AG08395 (cell line): Measurements from ENCODE around the gene AGK.
"Not testable (repeated sequence)": the region's sequence is repeated elsewhere in the genome, so short reads cannot be mapped to it uniquely, and the experiment has no call there.

ENCODE experiments used
- DNase-seq: peaks from one replicate; pipeline ENCODE4 v3.0.0; 2012; ENCODE audit warnings: mixed read lengths, low spot score

Gene AGK

DNA sequence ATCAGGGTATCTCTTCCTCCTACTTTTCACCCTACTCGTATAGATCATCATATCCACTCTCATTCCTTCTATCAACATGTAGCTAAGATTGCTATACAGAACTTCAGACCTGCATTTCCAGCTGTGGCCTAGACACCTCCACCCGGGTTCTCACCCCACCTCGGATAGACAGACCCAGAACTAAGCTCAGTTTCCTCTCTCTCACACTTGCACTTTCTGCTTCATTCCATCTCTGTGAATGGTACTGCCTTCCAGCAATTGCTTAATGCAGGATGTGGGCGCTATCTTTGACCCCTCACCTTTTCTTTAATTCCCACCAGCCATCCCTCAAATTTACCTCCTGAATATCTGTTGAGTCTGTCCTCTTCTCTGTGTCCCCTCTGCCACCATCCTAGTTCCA lies 35.7 kb downstream of the AGK start:
- DNase-seq = no peak

DNA sequence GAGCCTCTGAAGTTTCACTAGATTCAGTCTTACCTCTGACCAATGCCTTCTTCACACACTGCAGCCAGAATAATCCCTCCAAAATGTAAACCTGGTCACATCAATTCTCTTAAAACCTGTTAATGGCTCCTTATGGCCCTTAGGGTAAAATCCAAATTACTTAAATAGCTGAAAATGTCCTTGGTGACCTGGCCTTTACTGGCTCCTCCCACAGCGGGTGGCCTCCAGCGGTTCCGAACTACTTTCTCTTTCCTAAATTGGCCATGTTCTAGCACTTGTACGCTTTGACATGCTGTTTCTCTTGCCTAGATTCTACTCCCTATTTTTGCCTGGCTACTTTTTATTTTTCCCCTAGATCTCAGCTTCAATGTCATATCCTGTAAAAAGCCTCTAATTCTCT lies 36.1 kb downstream of the AGK start:
- DNase-seq = no peak

DNA sequence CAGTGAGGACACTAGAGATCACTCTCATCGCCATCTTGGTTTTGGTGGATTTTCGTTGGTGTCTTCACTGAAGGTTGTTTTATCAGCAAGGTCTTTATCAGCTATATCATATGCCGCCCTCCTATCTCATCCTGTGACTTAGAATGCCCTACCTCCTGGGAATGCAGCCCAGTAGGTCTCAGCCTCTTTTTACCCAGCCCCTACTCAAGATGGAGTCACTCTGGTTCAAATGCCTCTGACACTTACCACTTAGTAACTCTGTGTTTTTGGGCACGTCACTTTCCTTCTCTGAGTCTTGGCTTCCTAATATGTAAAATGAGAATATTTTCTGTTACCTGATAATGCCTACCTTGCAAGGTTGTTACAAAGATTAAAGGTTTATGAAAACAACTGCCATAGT lies 37.7 kb downstream of the AGK start:
- DNase-seq = no peak

DNA sequence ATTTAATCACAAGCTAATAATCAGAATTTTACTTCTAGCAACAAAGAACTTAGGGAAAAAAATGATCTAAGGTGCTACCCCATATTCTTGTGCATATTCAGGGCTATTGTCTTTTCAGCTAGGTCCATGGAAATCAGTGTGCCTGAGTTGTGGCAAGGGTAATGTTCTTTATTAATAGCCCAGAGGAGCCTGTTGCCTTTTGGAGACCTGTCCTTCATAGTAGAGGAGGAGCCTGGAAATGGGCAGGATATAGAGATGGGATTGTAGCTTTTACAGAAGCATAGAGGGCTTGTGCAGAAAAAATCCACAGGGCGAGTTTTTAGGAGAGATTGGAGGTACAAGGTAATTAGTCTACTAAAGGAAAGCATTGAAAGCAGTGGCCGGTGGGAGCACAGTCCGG lies 38.9 kb downstream of the AGK start:
- no peak for DNase-seq

DNA sequence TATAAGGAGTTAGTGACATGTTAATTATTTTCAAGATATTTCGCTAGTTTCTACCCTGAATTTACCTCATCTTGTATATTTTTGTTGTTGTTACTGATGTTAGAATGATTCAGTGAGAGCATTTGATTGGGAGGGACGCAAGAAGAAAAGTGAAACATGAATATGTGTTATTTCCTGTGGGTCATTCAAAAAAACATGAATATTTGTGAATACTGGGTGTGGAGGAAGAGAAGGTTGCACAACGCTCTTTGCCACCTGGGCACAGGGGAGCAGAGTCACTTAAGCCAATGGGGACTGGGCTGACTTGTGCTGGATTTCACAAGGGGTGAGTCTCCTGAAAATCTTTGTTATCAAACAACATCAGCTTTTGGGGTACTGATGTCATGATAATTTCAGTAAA lies 39.5 kb downstream of the AGK start:
- DNase-seq = no peak

DNA sequence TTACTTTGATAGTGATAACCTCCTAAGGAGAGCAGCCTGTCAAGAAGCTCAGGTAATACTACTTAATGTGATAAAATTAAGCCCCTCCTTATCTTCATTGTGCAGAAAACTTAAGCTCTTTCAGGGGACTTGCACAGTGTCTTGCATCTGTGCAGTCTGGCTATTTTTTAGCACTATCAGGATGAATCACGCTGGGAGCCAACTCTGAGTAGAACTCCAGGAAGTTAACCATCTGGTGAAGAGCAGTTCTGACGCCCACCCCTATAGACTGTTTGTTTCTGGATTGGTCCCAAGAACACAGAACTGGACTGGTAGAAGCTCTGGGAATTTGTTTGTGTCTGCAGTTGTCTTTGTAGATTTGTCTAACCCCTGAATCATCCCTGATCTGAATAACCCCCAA lies 41.9 kb downstream of the AGK start:
- peak; percentile 36 for DNase-seq

DNA sequence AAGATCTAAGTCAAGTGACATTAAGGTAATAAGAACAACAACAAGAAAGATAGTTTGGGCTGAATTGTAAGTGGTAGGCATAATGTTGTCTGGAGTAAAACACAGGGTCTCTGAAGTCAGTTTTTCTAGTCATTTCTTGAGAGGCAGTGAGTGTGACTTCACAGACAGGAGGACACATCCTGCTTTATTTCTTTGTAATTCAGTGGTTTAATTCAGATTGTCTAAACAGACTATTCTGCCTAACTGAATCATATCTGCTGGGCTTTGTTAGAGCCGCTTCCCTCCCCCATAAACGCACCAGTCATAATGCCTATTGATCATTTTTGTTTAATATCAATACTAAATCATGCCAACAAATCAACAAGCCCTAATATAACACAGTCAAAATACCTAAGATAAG lies 46.8 kb downstream of the AGK start:
- no peak for DNase-seq

DNA sequence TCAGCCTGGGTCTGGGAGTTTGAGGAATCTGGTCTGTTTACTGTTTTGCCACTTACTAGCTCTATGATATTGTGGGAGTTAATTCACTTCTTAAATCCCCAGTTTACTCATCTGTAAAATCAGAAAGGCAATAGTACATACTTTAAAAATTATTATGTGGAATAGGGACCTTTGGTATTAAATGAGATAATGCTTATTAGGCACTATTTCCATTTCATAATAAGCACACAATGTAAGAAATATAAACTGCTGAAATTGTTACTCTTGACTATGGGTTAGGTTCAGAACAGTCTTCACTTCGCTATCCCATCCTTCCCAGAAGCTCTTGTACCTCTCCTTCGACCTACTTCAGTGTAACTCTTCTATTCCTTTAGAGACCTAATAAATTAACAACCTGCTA lies 47.2 kb downstream of the AGK start:
- no peak for DNase-seq

DNA sequence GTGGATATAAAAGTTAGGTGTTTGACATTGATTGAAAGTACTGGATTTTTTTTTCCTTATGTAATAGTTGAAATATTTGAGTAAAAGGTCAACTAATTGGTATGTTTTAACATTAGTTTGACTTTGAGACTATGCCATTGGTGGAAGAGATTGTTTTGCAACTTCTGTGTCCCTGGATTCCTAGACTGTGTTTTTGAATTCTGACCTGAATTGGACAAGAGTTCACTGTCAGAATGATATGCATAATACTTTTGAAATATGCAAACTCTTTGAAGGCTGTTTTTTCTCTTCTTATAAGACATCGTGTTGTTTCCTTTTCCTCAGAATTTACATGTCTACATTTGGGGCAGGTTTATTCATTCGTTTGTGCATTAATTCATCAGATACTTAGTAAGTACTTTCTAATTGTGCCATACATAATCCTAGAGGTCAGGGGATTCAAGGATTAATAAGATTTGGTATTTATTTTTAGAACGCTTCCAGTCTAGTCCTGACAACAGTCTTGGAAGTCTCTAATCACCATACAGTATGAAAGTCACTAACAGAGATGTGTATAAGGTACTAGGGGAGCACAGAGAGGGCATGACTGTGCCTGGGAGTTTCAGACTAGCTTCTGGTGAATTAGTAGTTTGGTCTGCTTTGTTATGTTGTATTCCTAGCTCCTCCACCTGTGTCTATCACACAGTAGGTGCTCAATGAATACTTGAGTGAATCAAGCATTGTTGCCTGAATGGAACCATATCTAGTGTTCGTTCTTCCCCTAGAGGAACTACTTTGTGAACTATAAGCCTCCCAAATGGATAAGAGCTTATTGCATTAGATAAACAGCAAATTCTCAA lies 49.2 kb downstream of the AGK start:
- no peak for DNase-seq

DNA sequence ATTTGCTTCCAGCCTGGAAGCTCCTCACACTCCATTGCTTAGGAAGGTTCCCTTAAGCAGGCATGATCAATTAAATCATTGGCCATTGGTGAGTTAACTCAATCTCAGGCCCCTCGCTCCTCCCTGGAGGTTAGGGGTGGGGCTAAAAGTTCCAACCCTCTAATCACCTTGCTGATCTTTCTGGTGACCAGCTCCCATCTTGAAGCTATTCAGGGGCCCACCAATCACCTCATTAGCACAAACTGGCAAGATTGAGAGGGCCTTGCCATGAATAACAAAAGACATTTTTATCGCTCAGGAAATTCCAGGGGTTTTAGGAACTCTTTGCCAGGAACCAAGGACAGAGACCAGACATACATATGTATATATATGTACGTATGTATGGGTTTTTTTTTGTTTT lies 58.4 kb downstream of the AGK start:
- DNase-seq = no peak

DNA sequence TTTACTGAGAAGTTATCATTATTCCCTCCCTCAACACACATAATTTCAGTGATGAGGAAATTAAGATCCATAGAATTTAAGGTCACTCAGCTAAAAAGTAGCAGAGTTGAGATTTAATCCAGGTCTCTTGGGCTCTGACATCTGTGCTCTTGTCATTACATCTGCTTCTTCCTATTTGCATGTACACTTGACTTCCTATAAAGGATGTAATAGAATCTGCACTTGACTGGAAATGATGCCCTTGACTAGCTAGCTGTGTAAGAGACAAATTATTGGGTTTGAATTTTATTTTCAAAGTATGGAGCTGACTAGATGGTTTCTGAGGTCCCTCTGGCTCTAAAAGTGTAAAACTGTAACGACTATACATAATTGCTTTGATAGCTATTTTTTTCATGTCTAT lies 59.5 kb downstream of the AGK start:
- no peak for DNase-seq

DNA sequence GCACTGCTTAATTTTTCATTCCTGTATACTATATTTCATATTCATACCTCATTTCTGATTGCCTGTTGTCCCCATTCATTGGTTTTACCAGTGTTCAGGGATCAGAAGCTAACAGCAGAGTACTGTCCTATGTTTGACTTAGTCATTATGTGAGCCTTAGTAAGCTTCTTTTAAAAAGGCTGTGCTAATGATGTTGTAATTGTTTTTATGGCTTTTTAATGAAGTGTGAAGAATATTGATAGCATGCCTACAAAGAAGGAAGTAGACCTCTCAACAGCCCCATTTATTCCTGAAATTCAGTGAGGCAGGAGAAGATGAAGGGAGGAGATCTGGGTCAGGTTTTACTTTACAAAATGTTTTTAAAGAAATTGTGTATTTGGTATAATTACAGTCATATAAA lies 61.7 kb downstream of the AGK start:
- DNase-seq = no peak

DNA sequence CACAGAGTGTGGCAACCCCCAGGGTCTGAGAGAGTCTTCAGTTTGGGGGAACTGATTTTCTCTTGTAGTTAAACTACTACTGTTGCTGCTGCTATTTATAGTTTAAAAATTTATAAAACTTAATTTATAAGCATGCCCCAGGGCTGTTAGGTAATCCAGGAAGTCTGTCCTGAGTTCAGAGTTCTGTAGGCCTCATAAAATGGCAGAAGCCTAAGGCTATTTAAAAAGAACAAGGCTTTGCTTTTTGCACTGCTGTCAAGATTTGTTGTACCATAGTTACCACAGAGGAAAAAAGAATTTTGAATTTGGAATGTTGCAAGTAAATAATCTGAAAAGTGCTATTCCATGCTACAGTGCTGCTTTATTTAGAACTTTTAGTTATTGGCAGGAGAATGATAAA lies 66.1 kb downstream of the AGK start:
- no peak for DNase-seq

DNA sequence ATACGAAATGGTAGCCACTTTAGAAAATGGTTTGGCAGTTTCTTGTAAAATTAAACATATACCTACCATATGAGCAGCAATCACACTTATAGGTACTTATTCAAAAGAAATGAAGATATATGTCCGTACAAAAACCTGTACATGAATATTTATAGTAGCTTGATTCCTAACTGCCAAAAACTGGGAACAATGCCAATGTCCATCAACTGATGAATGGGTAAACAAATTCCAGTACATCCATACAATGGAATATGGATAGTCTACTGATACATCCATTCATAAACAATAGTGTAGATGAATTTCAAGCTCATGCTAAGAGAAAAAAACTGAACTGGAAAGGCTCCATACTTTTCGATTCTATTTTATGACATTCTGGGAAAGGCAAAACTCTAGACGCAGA lies 68.5 kb downstream of the AGK start:
- DNase-seq = no peak

DNA sequence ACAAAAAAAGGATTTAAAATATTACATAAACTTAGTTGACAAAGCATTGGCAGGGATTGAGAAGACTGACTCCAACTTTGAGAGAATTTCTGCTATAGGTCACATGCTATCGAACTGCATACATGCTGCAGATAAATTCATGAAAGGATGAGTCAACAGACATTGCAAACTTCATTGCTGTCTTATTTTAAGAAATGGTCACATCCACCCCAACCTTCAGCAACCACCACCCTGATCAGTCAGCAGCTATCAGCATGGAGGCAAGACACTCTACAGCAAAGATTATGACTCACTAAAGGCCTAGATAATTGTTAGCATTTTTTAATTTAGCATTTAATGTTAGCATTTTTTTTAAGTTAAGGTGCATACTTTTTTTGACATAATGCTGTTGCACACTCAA lies 73.6 kb downstream of the AGK start:
- DNase-seq = no peak

DNA sequence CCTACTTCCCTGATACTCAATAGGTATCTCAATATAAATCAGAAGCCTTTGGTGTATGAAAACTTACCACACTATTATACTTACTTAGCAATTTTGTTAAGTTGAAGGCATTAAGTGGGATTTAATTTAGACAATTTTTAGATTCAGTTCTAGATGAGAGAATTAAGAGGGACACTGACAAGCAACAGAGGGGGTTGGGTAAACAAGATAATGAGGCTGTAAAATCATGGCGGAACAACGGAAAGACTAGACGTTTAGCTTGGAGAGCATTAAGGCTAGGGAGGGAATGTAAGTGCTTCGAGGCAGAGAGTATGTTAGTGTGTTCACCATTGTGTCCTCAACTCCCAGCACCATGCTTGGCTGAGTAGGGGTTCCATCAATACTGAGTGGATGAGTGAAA lies 79.4 kb downstream of the AGK start:
- DNase-seq = no peak

DNA sequence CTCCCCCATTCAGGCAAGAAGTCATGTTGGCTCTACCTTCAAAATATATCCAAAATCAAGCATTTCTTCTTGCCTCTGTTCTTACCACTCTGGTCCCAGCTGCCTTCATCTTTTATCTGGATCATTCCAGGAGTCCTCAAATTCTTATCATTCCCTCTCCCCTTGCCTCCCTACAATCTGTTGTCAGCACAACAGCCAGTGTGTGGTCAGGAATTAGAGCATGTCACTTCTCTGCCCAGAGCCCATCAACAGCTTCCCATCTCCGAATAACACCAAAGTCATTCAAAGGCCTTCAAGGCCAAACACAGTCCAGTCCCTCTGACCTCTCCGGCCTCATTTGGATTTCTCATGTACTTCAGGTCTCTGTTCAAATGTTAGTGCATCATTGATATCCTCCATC lies 80.3 kb downstream of the AGK start:
- no peak for DNase-seq

DNA sequence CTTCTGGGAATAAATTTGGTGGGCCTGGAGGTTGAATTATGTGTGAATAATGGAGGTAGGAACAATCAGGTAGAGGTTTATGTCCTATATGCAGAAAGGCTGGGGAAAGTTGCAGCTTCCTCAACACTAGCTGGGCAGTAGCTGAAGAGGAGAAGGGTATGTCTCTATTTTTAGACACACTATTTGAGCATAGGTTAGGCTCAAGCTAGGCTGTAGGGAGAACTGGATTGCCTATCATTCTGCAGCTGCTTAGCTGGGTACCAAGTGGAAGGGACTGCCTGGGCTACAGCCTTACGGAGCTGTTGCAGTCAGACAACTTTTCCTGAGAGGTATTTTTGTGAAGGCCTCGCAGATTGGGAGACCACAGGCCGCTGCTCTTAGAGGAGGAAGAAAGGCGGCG lies 82.9 kb downstream of the AGK start:
- DNase-seq = no peak

DNA sequence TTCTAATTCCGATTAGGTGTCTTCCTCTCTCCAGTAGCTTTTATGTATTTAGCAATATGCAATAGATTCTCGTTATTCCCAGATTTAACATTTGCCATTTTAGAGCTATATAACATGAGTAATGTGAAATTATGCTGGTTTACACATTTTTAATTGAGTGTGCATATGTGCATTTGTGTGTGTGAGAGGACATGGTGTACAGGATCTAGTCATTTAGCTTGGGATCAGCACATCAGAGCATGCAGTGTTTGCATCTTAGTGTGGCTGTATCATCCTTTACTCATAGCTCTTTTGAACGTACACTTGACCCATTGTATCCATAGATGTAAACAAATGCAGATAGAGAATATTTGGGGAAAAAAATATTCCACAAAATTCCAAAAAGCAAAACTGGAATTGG lies 84.8 kb downstream of the AGK start:
- DNase-seq = no peak

DNA sequence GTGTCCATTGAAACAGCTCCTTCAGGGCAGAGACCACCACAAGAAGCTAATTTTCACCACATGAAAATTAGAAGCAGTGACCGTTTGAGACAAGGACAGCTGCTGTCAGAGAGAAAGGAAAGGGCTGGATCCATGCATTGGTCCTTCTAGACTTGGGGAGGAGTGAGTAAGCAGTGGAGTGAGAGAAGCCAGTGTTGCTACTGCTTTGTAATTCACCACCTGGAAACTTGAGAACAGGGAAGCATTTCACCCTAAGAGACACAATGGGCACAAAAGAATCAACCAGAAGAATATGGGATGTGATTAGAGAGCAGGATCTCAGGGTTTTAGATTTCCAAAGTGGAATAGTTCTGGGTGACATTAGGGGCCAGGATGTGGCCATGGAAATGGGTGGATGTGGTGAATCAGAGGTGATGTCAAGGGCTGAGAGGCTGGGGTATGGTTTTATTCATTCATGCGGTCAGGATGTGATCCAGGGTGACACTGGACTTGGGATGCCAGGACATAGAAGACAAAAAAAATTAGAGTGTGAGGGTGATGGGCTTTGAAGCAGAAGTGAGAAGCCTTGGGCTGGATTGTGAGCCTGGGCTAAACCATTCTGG lies 89.1 kb downstream of the AGK start:
- DNase-seq = no peak

DNA sequence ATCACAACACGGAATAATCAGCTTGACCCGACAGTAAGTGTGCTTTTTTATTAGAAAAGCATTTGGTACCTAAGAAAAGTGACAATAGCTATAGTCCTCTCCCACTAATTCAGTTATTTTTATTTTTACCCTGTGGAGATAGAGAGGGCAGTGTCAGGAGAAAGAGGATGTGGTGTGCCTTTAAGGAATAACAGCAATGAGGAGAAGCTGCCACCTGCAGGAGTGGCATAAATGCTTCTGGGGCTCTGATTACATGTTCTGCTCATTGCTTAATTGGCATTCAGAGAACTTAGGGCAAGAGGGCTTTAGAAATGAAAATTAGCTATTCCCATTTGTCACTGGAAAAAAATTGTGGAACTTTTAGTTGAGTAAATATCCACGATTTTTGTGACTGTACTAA lies 90.7 kb downstream of the AGK start:
- DNase-seq = no peak

DNA sequence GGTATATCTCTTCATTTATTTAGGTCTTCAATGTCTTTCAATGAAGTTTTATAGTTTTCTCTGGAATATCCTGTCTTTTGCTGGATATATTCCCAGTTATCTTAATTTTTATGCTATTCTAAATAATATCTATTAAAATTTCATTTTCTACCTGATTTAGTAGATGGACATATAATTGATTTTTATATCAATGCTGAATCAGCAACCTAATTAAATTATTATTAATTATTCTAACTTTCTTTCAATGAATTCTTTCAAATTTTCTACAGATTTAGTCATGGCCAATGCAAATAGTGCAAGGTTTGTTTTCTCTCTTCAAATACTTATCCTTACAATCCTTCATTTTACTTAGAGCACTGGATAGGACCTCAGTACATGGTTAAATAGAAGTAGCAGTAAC lies 94.0 kb downstream of the AGK start:
- no peak for DNase-seq

DNA sequence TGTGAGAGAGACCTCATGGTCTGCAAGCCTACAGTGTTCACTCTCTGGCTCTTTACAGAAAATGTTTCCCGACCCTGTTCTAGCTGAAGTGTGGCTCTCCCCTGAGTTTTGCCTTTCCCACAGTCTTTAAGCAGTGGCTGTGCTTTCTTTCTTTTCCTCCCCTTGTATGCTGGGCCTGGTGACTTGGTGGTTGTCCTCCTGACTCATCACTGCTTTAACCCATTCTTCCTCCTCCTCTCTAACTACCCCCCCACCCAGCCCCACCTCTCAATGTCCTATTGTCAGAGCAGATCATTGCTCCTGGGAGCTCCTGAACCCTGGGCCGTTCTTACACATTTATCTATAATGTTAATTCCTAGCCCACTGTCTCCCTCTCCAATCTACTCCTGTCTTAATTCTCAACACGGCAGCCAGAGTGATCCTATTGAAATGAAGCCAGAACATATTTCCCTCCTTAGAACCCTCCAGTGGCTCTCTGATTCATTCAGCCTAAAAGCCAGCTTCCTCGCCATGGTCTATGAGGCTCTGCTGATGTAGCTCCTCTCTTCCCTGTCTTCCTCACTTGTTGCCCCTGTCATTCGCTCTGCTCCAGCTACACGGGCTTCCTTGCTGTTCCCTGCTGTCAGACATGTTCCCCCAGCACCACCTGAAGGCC lies 95.7 kb downstream of the AGK start:
- no peak for DNase-seq

DNA sequence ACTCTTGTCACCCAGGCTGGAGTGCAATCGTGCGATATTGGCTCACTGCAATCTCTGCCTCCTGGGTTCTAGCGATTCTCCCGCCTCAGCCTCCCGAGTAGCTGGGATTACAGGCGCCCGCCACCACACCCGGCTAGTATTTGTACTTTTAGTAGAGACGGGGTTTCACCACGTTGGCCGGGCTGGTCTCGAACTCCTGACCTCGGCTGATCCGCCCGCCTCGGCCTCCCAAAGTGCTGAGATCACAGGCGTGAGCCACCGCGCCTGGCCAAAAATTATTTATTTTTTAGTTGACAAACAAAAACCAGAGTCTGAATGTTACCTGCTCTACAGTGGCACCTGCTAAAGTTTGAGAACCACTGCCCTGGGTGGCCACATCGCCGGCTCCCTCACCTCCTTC lies 96.5 kb downstream of the AGK start:
- not testable (repeated sequence) for DNase-seq
